RPMI8226 (cell line): ENCODE data around the gene FOCAD.

Source experiments
- DNase-seq: peaks from one replicate; pipeline ENCODE4 v3.0.0-alpha.2; 2015

FOCAD gene

DNA sequence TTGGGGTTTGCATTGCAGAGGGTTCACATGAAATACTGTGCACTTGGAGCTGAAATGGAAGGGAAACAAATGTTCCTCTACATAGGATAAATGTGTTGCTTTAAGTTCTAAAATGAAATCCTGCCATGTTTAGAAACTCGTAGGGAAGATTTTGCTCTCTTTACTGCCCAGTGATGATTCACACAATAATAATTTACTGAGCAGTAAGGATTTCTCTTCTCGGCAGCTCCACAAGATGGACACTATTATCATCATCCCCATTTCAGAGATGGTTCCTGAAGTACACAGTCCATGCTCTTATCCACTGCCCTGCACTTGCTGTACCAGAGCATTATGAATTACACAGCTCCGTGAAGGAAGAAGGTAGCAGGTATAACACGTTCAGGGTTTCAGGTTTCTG, 343.2 kb downstream of the FOCAD start:
- DNase-seq: no peak

- no peak for DNase-seq
These were observed 344.4 kb downstream of the FOCAD start for GRCh38 chr9:21028466-21028865.

DNA sequence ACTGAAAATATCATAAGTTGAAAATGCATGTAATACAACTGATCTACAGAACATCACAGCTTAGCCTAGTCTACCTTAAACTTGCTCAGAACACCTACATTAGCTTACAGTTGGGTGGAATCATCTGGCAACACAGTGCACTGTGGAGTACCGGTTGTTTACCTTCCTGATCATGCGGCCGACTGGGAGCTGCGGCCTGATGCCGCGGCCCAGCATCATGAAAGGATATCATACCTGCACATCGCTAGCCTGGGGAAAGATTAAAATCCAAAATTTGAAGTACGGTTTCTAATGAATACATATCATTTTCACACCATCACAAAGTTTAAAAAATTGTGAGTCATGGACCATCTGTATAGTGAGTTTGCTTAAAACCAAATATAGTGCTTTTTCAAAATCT, 345.6 kb downstream of the FOCAD start:
- no peak for DNase-seq

DNA sequence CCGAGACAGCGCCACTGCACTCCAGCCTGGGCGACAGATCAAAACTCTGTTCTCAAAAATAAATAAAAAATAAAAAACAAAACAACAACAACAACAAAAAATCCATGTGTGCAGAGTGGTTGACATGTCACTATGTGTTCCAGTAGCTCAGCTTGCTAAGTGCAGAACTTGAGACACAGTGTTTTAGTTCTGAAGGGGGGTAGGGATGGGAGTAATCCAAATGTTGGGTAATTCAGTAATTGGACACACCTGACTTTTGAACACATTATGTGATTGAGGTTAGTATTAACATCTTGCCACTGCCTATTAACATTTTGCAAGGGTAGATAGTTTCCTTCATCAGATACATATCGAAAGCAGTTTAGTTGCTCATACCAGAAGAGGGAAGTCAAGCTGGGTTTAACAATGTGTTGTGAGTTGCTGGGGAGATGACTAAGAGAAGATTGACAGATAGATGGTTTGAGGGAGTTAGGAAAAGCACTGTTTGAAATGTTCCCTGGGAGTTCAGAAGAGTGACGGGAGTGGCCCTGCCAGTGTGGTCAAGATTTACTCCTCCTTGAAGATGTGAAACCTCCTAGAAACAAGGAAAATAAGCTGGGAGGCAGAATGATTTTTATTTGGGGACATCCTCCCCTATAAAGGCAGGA, 346.5 kb downstream of the FOCAD start:
- no peak for DNase-seq

GRCh38 chr9:21031091-21031807, 347.2 kb downstream of the FOCAD start, which contains the start of gene HACD4:
HACD4 (minus strand) TSS chr9:21031640; CDS start chr9:21031590, 50 bp downstream.
- DNase-seq: peak; percentile 35

GRCh38 chr9:21031808-21032183, 347.7 kb downstream of the FOCAD start:
- no peak for DNase-seq

DNA sequence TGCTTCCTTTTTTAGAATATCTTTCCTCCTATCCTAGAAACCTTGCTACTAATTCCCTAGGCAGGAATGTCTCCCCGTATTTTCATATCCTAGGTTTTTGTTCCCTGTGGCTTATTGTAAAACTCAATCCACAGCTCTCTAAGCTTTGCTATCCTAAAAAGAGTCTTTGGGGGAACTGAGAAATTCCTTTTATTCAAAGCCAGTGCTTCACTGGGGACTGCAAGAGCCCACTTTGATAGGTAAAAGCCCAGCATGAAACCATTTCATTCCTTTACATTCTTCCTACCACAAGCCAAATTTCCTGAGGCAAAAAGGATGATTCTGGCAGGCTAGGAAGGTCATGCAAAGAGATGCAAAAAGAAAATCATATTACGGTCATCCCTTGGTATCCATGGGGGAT, 353.2 kb downstream of the FOCAD start:
- DNase-seq: no peak

DNA sequence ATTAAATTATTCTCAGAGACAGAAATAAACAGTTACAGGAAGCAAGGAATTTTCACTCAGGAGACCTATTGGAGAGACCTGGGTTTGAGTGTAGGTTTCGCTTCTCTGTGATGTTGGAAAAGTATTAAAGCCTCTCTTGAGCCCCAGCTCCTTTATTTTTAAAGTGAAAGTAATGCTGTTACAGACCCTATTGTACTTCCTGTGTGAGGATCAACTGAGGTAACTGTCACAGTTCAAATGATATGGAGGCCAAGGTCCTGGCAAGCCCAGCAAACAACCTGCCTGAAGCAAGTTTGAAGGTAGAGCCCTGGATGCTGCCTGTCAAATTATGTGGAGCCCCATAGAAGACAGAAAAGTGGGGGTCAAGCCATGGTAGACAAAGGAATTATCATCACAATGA, 355.2 kb downstream of the FOCAD start:
- no peak for DNase-seq

DNA sequence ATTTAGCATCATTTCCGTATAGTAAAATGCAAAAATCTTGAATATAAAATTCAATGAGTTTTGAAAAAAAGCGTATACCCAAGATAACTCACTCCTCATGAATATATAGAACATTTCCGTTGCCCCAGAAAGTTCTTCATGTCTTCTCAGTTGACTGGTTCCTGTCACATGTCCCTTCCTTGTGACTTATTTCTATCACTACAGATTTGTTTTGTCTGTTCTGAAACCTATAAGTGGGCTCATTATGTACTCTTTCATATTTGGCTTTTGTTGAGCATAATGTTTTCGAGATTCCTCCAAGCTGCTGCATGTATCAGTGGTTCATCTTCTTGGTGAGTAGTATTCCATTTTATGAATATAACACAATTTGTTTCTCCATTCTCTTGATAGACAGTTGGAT, 358.4 kb downstream of the FOCAD start:
- DNase-seq: no peak

- DNase-seq: no peak
These were observed 359.8 kb downstream of the FOCAD start for GRCh38 chr9:21043841-21044240.
